ENCODE measurements around the gene NFIA.

The NFIA gene

DNA sequence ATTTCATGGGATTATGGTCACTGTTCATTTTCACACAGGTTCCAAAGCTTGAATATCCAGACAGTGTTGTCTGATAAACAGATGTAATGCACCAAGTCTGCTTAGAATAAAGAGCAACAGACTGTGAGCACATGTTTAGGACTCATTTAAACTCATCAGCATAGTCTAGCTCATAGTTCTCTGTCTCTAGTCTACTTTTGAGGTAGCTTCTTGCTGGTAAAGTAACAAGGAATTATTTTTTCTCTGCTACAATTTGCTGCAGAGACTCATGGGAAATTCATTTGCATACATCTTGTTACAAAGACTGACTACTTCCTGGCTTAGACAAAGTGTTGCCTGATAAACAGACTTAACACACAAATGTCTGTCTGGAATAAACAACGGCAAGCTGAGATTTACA lies 187.2 kb downstream of the NFIA start:
- TF ChIP-seq RAD21 (IDR thresholded peaks at IDR 0.05; ENCODE audit: low read depth) (no peak), CEBPB (IDR thresholded peaks at IDR 0.05) (no peak), EP300 (IDR thresholded peaks at IDR 0.05; ENCODE audit: borderline replicate concordance) (no peak), TAF1 (IDR thresholded peaks at IDR 0.05; ENCODE audit: low read depth) (no peak), ZBTB7A (IDR thresholded peaks at IDR 0.05; ENCODE audit: low read depth) (no peak), CREB1 (IDR thresholded peaks at IDR 0.05; ENCODE audit: low read depth) (no peak)

- TF ChIP-seq TEAD4 (IDR thresholded peaks at IDR 0.05) (no peak), EP300 (IDR thresholded peaks at IDR 0.05; ENCODE audit: borderline replicate concordance) (no peak), NFIC (IDR thresholded peaks at IDR 0.05) (no peak), RAD21 (IDR thresholded peaks at IDR 0.05; ENCODE audit: low read depth) (no peak)
These were observed 187.7 kb downstream of the NFIA start for GRCh38 chr1:61270107-61270506.

- TF ChIP-seq FOXM1 (IDR thresholded peaks at IDR 0.05; ENCODE audit: borderline replicate concordance, low read depth), result no peak
- TF ChIP-seq, protein P1, sequence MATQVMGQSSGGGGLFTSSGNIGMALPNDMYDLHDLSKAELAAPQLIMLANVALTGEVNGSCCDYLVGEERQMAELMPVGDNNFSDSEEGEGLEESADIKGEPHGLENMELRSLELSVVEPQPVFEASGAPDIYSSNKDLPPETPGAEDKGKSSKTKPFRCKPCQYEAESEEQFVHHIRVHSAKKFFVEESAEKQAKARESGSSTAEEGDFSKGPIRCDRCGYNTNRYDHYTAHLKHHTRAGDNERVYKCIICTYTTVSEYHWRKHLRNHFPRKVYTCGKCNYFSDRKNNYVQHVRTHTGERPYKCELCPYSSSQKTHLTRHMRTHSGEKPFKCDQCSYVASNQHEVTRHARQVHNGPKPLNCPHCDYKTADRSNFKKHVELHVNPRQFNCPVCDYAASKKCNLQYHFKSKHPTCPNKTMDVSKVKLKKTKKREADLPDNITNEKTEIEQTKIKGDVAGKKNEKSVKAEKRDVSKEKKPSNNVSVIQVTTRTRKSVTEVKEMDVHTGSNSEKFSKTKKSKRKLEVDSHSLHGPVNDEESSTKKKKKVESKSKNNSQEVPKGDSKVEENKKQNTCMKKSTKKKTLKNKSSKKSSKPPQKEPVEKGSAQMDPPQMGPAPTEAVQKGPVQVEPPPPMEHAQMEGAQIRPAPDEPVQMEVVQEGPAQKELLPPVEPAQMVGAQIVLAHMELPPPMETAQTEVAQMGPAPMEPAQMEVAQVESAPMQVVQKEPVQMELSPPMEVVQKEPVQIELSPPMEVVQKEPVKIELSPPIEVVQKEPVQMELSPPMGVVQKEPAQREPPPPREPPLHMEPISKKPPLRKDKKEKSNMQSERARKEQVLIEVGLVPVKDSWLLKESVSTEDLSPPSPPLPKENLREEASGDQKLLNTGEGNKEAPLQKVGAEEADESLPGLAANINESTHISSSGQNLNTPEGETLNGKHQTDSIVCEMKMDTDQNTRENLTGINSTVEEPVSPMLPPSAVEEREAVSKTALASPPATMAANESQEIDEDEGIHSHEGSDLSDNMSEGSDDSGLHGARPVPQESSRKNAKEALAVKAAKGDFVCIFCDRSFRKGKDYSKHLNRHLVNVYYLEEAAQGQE (IDR thresholded peaks at IDR 0.05; ENCODE audit: low read depth), result no peak
- TF ChIP-seq NFIC (IDR thresholded peaks at IDR 0.05), result no peak
- TF ChIP-seq, protein P2, sequence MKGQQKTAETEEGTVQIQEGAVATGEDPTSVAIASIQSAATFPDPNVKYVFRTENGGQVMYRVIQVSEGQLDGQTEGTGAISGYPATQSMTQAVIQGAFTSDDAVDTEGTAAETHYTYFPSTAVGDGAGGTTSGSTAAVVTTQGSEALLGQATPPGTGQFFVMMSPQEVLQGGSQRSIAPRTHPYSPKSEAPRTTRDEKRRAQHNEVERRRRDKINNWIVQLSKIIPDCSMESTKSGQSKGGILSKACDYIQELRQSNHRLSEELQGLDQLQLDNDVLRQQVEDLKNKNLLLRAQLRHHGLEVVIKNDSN (IDR thresholded peaks at IDR 0.05), result no peak
- no peak for TF ChIP-seq YY1 (IDR thresholded peaks at IDR 0.05; ENCODE audit: low read depth)
- TF ChIP-seq TCF12 (IDR thresholded peaks at IDR 0.05; ENCODE audit: low read depth), result no peak
- no peak for TF ChIP-seq EGR1 (IDR thresholded peaks at IDR 0.05)
- no peak for TF ChIP-seq TEAD4 (IDR thresholded peaks at IDR 0.05)
- TF ChIP-seq CREB1 (IDR thresholded peaks at IDR 0.05; ENCODE audit: low read depth), result no peak
- no peak for TF ChIP-seq CEBPB (IDR thresholded peaks at IDR 0.05)
- TF ChIP-seq EP300 (IDR thresholded peaks at IDR 0.05; ENCODE audit: borderline replicate concordance), result no peak
- no peak for TF ChIP-seq TAF1 (IDR thresholded peaks at IDR 0.05; ENCODE audit: low read depth)
- TF ChIP-seq, protein P3, sequence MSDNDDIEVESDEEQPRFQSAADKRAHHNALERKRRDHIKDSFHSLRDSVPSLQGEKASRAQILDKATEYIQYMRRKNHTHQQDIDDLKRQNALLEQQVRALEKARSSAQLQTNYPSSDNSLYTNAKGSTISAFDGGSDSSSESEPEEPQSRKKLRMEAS (IDR thresholded peaks at IDR 0.05), result no peak
- no peak for TF ChIP-seq ZBTB7A (IDR thresholded peaks at IDR 0.05; ENCODE audit: low read depth)
- TF ChIP-seq RAD21 (IDR thresholded peaks at IDR 0.05; ENCODE audit: low read depth), result no peak
These were observed 188.5 kb downstream of the NFIA start for GRCh38 chr1:61270761-61271411.

DNA sequence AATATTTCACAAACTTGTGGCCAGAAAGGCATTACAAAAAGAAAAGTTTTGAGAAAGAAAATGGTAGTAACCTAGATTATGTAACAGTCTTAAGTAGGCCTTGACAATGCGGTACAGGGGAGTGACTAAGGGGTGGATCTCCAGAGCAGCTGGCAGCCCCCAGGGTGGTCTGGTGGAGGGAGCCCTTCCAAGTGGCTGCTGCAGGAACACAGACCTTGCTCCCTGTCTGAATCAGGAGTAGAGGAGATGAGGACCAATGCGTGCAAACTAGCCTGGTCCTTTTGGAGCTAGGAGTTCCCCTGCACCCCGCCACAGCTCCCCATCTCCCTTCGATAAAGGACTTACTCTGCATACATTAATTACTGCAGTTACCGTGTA lies 189.0 kb downstream of the NFIA start:
- no peak for TF ChIP-seq CREB1 (IDR thresholded peaks at IDR 0.05; ENCODE audit: low read depth)
- no peak for TF ChIP-seq TAF1 (IDR thresholded peaks at IDR 0.05; ENCODE audit: low read depth)
- TF ChIP-seq, protein P2 (IDR thresholded peaks at IDR 0.05), result no peak
- TF ChIP-seq, protein P3 (IDR thresholded peaks at IDR 0.05), result no peak
- no peak for TF ChIP-seq EGR1 (IDR thresholded peaks at IDR 0.05)
- TF ChIP-seq CEBPB (IDR thresholded peaks at IDR 0.05), result no peak
- TF ChIP-seq YY1 (IDR thresholded peaks at IDR 0.05; ENCODE audit: low read depth), result no peak
- TF ChIP-seq TEAD4 (IDR thresholded peaks at IDR 0.05), result no peak
- no peak for TF ChIP-seq RAD21 (IDR thresholded peaks at IDR 0.05; ENCODE audit: low read depth)
- TF ChIP-seq NFIC (IDR thresholded peaks at IDR 0.05), result no peak
- TF ChIP-seq EP300 (IDR thresholded peaks at IDR 0.05; ENCODE audit: borderline replicate concordance), result no peak
- TF ChIP-seq, protein P1 (IDR thresholded peaks at IDR 0.05; ENCODE audit: low read depth), result no peak
- no peak for TF ChIP-seq TCF12 (IDR thresholded peaks at IDR 0.05; ENCODE audit: low read depth)
- no peak for TF ChIP-seq FOXM1 (IDR thresholded peaks at IDR 0.05; ENCODE audit: borderline replicate concordance, low read depth)
- no peak for TF ChIP-seq ZBTB7A (IDR thresholded peaks at IDR 0.05; ENCODE audit: low read depth)

GRCh38 chr1:61273167-61273705 lies 190.9 kb downstream of the NFIA start:
- TF ChIP-seq YY1 (IDR thresholded peaks at IDR 0.05; ENCODE audit: low read depth) (no peak), CREB1 (IDR thresholded peaks at IDR 0.05; ENCODE audit: low read depth) (no peak), TAF1 (IDR thresholded peaks at IDR 0.05; ENCODE audit: low read depth) (no peak)
- TF ChIP-seq, protein P2 (IDR thresholded peaks at IDR 0.05), result no peak

Measured in Ishikawa (cell line).